Measurements from ENCODE around the gene PNMA5.

Gene PNMA5

DNA sequence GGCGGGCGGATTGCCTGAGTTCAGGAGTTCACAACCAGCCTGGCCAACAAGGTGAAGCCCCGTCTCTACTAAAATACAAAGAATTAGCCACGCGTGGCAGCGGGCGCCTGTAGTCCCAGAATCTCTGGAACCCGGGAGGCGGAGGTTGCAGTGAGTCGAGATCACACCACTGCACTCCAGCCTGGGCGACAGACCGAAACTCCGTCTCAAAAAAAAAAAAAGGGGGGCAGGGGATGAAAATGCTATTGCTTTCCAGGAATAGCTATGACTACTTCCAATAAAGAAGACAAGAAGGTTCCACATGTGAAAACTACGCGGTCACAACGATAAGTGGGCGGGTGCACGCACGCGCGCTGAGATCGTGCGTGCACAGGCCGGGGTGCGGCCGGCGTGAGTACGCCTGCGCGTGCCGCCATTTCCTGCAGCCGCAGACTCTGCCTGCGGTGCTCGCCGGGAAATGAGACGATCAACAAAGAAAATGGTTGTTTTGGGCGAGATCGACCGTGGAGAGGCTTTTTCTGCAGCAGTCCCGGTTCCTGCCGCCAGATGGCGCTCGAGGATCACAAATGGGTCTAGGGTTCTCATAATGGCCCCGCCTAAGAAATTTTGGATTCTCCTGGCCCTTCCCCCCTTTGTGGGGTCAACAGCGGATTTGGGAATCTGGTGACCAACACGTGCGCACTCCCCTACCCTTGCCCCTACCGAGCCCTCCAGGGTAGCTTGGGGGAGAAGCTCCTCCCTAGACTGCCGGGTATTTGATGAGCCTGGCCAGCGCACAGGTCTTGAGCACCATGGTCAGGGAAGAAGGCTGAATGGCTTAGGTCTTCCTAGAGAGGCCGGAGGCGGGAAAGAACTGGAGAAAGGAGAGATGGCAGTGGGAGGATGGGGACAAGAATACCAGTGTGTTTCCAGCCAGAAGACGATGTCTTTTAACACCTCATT, 35.1 kb downstream of the PNMA5 start:
- DNase-seq (ENCODE audit: low spot score): peak; percentile 79

DNA sequence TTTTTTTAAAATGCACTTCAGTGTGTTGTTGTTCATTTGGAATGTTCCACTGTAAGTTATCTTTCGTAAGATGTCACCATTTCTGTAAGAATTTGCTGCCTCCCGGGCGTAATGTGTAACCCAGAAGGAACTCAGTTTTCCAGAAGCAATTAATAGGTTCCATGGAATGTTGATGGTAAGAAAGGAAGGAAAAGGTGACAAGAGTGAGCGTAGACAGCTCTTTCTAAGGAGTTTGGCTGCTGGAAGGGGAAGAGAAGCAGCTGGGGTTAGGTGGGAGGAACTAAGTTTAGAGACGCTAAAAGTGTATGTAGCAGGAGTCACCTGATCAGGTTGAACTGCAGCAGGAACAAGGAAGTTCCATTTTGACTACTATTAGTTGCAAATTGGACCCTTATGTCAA, 35.9 kb downstream of the PNMA5 start:
- no peak for DNase-seq (ENCODE audit: low spot score)

DNA sequence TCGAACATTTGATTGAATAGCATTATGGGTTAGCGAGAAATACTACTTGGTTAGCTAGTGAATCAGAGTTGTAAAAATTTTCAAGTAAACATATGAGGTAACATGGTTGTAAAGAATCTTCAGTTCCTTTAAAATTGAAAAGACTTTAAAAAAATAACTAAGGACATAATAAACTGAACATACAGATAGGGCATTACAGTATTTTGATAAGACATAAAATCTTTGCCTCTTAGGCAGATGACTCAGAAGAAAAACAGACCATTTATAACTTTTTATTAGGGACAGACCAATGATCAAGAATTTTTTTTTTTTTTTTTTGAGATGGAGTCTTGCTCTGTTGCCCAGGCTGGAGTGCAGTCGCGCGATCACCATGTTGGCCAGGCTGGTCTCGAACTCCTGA, 43.1 kb downstream of the PNMA5 start:
- no peak for DNase-seq (ENCODE audit: low spot score)

DNA sequence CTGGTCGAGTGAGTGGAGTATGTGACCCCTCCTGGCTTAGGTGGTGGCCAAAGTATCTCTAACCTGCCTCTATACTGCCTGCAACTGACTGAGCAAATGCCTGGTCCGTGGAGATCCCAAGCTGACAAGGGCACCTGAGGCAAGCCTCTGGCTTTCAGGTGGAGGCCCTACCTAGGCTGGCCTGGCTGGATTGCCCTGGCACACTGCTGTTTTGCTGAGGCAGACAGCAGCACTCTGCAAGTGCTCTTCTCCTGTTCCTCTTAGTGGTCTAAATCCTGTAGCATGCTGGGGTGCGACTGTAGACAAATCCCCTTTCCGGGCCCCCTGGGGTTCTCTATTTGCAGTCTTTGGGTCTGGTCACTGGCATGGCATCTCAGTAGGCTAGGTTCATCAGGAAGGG, 44.8 kb downstream of the PNMA5 start:
- no peak for DNase-seq (ENCODE audit: low spot score)

DNA sequence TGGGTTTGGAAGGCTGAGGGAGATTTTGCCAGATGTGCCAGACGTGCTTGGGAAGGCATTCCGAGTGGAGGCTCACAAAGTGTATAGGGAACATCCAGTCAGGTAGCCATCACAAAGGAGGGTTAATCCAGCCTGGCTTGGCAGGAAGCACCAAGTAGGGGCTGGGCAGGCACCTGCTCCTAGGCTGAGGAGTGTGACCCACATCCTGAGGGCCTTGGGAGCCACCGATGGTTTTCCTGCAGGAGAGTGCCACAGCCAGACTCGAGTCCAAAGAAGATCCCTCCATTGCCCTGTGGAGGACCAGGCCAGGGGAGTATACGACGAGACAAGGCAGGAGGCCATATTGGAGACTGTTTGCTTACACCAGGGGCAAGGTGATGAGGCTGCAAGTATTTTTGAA, 47.2 kb downstream of the PNMA5 start:
- DNase-seq (ENCODE audit: low spot score): no peak

DNA sequence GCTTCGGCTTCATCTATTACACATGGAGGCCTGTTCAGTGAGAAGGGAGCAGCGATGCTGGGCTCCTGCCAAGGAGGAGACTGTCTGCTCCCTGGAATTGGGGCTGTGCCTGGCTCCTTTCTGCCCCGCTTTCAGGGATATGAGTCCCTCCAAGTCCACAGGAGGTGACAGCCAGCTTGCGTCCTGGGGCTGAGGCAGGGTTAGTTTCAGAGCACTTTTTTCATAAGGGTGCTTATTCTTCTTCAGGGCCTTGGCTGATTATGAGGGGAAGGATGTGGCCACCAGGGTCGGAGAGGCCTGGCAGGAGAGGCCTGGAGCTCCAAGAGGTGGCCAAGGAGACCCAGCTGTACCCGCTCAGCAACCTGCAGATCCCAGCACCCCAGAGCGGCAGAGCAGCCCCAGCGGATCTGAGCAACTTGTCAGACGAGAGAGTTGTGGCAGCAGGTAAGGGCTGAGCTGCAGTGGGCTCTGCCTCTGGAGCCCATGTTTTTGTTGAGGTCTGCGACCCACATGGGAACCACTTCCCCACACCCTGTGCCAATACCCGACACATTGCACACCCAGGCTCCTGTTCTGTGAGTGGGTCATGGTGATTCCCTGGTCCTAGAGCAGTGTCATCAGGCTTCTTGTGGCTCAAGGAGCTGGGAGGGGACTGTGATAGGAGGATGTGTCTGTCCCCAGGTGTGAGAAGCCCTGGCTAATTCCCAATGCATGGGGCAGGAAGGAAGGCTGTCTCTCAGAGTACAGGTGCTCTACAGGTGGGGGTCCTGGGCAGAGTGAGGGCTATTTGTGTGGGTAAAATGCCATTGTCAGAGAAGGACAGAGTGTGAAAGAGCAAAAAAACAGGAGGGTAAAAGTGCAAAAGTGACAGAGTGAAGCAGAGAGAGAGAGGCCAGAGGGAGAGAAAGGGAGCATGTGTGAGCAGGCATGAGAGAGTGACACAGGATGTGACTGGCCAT, 48.6 kb downstream of the PNMA5 start:
- no peak for DNase-seq (ENCODE audit: low spot score)

DNA sequence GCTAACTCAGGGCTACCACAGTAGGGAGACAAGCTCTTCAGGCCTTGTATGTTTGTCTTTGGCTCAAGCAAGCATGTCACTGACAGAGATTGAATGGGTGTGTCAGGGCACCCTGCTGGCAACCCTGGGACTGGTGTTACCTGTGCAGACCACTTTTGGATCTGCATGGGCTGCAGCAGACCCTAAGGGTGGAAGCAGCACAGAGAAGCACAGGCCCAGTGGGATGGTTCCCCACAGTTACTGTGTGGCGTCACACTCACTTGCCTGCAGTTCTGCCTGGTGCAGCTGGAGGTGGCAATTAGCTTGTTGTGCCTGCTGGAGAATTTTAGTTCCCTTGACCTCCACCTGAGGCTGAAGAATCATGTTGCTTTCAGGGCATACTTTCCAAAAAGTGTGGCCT, 50.1 kb downstream of the PNMA5 start:
- DNase-seq (ENCODE audit: low spot score): no peak

DNA sequence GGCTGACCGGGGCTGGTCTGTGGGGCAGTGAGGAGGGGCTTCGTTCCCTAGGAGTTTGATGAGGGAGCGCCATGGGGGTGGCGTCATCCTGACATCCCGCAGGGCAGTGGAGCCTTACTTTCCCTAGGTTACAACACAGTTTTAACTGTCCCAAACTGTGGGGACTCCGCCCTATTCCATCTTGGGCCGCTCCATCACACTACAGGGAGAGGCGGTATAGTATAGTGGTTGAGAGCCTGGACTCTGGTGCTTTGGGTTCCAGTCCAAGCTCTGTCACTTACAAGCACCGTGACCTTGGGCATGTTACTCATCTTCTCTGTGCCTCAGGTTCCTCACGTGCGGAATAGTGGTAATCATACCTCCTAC, 51.9 kb downstream of the PNMA5 start:
- no peak for DNase-seq (ENCODE audit: low spot score)

DNA sequence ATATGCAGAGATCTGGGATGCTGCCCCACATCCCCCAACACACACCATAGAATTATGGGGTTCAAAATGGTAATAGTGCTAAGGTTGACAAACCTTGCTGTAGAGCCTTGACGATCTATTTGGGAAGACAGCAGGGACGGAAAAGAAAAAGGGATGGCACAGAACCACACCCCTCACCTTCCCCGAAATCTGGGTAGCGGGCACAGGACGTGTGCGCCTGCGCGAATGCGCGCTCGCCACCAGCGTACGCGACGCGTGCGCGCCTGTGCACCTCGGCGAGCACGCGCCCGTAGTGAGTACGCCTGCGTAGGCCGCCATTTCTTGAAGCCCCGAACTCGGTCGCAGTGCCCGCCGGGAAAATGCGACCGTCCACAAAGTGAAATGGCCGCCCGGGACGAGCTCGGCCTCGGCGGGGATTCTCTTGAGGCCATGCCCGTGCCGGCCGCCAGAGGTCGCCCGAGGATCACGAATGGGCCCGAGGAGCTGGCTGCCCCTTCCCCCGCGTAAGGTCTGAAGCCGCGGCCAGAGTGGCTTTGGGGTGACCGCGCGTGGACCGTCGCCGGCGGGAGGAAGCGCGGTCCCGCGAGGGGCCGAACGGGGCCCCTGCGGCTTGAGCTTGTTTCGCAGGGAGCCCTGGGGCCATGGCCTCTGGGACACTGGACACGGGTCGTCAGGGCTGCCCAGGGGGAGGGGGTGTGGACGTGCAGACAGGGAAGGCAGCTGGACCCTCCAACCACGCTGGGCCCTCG, 52.4 kb downstream of the PNMA5 start:
- DNase-seq (ENCODE audit: low spot score): peak; percentile 90
